CD4-positive, alpha-beta T cell treated with Interleukin-12 subunit alpha and Interleukin-12 subunit beta, for 1 hour (primary cell): Measurements from ENCODE around the gene KCNE5.
"Not testable (repeated sequence)": the region's sequence is repeated elsewhere in the genome, so short reads cannot be mapped to it uniquely, and the experiment has no call there.

Experiments used
- DNase-seq: peaks from one replicate; pipeline ENCODE4 v3.0.0-alpha.2; 2020

Gene KCNE5

GRCh38 chrX:109601486-109601885 is 23.5 kb downstream of the KCNE5 start:
- DNase-seq: no peak

GRCh38 chrX:109600237-109600651 is 24.7 kb downstream of the KCNE5 start:
- DNase-seq: no peak

GRCh38 chrX:109596015-109596414 is 29.0 kb downstream of the KCNE5 start:
- DNase-seq: no peak

GRCh38 chrX:109590176-109590575 is 34.8 kb downstream of the KCNE5 start:
- DNase-seq: no peak

- no peak for DNase-seq
These were observed 39.5 kb downstream of the KCNE5 start for GRCh38 chrX:109585488-109585887.

GRCh38 chrX:109578916-109579315 is 46.1 kb downstream of the KCNE5 start:
- no peak for DNase-seq

GRCh38 chrX:109577055-109577454 is 47.9 kb downstream of the KCNE5 start:
- no peak for DNase-seq

GRCh38 chrX:109576083-109576482 is 48.9 kb downstream of the KCNE5 start:
- DNase-seq: not testable (repeated sequence)
